Measurements from ENCODE around the gene RBM20. TPM values are rescaled to one million over a fixed set of nuclear protein-coding genes. Genes with fewer than 3 reads are reported as not detected.

RBM20 gene
- total RNA-seq, 1 experiment from 2014 or later = 0.10 TPM

DNA sequence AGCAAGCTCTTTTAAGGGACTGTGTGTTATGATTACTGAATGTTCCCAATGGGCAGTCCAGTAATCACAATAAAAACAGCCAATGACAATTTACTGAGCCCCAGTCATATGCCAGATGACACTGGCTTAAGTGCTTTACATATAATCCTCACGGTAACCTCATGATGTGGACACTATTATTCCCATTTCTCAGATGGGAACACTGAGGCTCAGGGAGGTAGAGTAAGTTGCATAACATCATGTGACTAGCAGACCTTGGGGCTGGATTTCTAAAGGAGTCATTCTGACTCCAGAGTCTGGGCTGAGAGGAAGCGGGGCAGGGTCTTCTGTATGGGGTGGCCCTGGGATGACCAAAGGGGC, 7.6 kb upstream of the RBM20 start:
- intact Hi-C loops (cut with micrococcal nuclease; ENCODE audit: unreplicated experiment) = no loop called here
- Histone ChIP-seq H3K9me3 (ENCODE audit: control insufficient read depth, insufficient read depth, low read depth, low read length) (no peaks in the 10 kb centered on the region), H3K27me3 (ENCODE audit: control insufficient read depth, insufficient read depth, low read length) (peaks cover 7% of the 10 kb centered on the region; the same call in 1 of the 2 replicates), H3K27ac (ENCODE audit: low read length) (no peak overlapping the region), H3K4me1 (ENCODE audit: control insufficient read depth, insufficient read depth, low read length) (0 out of 2 replicates have a peak, but pooled peaks cover 3% of the 10 kb centered on the region), H3K36me3 (ENCODE audit: control insufficient read depth, insufficient read depth, low read length) (no peaks in the 10 kb centered on the region), H3K4me3 (ENCODE audit: low read depth in 2 of 2, low read length in 2 of 2) (no peak overlapping the region)
- in situ Hi-C loops (cut with HindIII; ENCODE audit: low pct_unique_long_range_greater_than_20kb, low sequenced_read_pairs) = no loop called here
- ChIA-PET POLR2A (no interaction called here), CTCF (no interaction called here)
- no TSS peak for BruUV-seq (replicated peaks)
- ATAC-seq (no peak), DNase-seq (ENCODE audit: low read depth, low spot score) (no peak)
- TF ChIP-seq CTCF (IDR thresholded peaks at IDR 0.05) (no peak), TCF7L2 (IDR thresholded peaks at IDR 0.05; ENCODE audit: low read depth, low read length) (no peak), SIN3A (IDR thresholded peaks at IDR 0.05; ENCODE audit: borderline replicate concordance, insufficient read depth, low read depth, low read length) (no peak), REST (IDR thresholded peaks at IDR 0.05; ENCODE audit: insufficient read depth in 1 of 2, low read depth in 2 of 2, low read length in 1 of 2) (no peak), POLR2AphosphoS5 (IDR thresholded peaks at IDR 0.05; ENCODE audit: low read depth, low read length) (no peak)

- no peak for TF ChIP-seq REST (IDR thresholded peaks at IDR 0.05; ENCODE audit: insufficient read depth in 1 of 2, low read depth in 2 of 2, low read length in 1 of 2)
- TF ChIP-seq CTCF (IDR thresholded peaks at IDR 0.05) = no peak
- ATAC-seq = peak; percentile 55
- in situ Hi-C loops (cut with HindIII; ENCODE audit: low pct_unique_long_range_greater_than_20kb, low sequenced_read_pairs) = no loop called here
- POLR2A ChIA-PET = no interaction called here
- CTCF ChIA-PET = interaction anchor here (0.6 kb wide), 1 partner anchor 110 kb away, joined by 4 read pairs; no protein-coding TSS in a partner anchor
- no peaks in the 10 kb centered on the region for H3K9me3 ChIP-seq (ENCODE audit: control insufficient read depth, insufficient read depth, low read depth, low read length)
- H3K4me1 ChIP-seq (ENCODE audit: control insufficient read depth, insufficient read depth, low read length) = 0 out of 2 replicates have a peak, but pooled peaks cover 3% of the 10 kb centered on the region
- no peak overlapping the region for H3K27ac ChIP-seq (ENCODE audit: low read length)
- H3K27me3 ChIP-seq (ENCODE audit: control insufficient read depth, insufficient read depth, low read length) = peaks cover 11% of the 10 kb centered on the region
- DNase-seq (ENCODE audit: low read depth, low spot score) = no peak
- H3K36me3 ChIP-seq (ENCODE audit: control insufficient read depth, insufficient read depth, low read length) = no peaks in the 10 kb centered on the region
- H3K4me3 ChIP-seq (ENCODE audit: low read depth in 2 of 2, low read length in 2 of 2) = no peak overlapping the region
- no TSS peak for BruUV-seq (replicated peaks)
- intact Hi-C loops (cut with micrococcal nuclease; ENCODE audit: unreplicated experiment) = no loop called here
These were observed 7.1 kb upstream of the RBM20 start for GRCh38 chr10:110636932-110637557.

Measured in Panc1 (cell line).